HG03521 (cell line): ENCODE data around the gene PYROXD2.
A peak's percentile ranks its signal among the peaks of the same experiment; 100 is the strongest.

Source experiments
- ATAC-seq: cut with Tn5 transposase; IDR thresholded peaks from one replicate; pipeline ENCODE4 v1.9.1; 2021; ENCODE audit warnings: mild to moderate bottlenecking, moderate library complexity; ENCODE audit not compliant: unreplicated experiment

Gene PYROXD2

DNA sequence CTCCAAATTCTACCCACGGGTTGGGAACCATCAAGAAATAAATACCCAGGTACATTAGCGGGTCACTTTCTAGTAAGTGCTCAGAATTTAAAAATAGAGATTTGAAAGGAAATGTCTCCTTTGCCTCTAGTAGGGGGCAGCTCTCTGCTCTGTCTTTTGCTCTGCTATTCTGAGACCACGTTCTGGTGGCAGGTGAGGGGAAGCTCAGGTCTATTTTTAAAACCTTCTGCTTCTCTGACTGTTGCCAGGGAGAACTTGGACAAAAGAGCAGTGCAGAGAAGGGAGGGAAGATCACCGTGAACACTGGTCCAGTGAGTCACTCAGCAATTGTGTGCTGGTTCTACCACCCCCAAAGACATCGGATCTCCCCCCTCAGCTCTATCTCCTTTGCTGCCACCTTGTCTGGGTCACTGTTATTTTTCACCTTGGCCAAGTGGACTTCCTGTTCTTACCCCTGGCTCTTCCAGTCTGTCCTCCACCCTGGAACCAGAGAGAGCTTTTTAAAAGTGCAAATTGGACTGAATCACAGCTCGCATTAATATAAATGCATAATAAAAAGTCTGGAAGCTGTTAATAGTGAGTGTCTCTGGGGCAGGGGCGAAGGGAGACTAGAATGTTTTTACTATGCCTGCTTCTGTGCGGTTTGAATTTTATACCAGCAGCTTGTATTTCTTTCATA lies 74.6 kb downstream of the PYROXD2 start:
- peak; percentile 41 for ATAC-seq

- ATAC-seq: peak; percentile 69
These were observed 75.2 kb downstream of the PYROXD2 start for GRCh38 chr10:98339799-98340198.

GRCh38 chr10:98338896-98339295 lies 76.1 kb downstream of the PYROXD2 start:
- ATAC-seq: no peak

- ATAC-seq: no peak
These were observed 76.7 kb downstream of the PYROXD2 start for GRCh38 chr10:98338318-98338717.

DNA sequence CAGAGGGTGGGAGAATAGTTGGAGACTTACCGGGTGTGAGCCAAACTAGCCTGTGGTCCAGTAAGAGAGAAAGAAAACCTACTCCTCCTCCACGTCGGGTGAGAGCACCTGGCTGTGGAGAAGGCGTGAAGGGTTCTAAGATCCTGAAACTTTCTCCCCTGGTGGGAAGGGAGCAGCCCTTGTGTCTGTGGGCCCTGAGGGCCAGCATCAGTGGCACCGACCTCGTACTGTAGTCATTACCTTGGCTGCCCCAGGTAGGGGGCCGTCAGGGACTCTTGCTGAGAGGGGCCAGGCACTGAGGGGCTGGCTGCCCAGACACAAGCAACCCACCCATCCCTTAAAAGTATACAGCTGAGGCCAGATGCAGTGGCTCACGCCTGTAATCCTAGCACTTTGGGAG lies 77.5 kb downstream of the PYROXD2 start:
- no peak for ATAC-seq
